Fibroblast of skin of left quadriceps (primary cell): ENCODE results near the gene SKAP2.
A peak's percentile ranks its signal among the peaks of the same experiment; 100 is the strongest.
"Not testable (repeated sequence)": the region's sequence is repeated elsewhere in the genome, so short reads cannot be mapped to it uniquely, and the experiment has no call there.

ENCODE experiments used
- DNase-seq, 2 experiments: peaks; one replicate each; pipeline ENCODE4 v3.0.0-alpha.2; 2013; ENCODE audit warnings: low read depth in 2 of 2

The SKAP2 gene

GRCh38 chr7:26857506-26858240 lies 6.7 kb downstream of the SKAP2 start:
- DNase-seq: no peak

- no peak for DNase-seq
Observed at GRCh38 chr7:26857170-26857505, 7.3 kb downstream of the SKAP2 start.

GRCh38 chr7:26856176-26856985 lies 8.0 kb downstream of the SKAP2 start:
- DNase-seq: no peak

GRCh38 chr7:26854876-26855855 lies 9.2 kb downstream of the SKAP2 start:
- no peak for DNase-seq

GRCh38 chr7:26853788-26854393 lies 10.5 kb downstream of the SKAP2 start:
- peak; percentile 23 to 30 for DNase-seq

GRCh38 chr7:26850193-26850651 lies 14.2 kb downstream of the SKAP2 start:
- DNase-seq: no peak

- no peak for DNase-seq
Observed at GRCh38 chr7:26843705-26844104, 20.7 kb downstream of the SKAP2 start.

GRCh38 chr7:26842897-26843296 lies 21.5 kb downstream of the SKAP2 start:
- no peak for DNase-seq

- no peak for DNase-seq
Observed at GRCh38 chr7:26841003-26841739, 23.2 kb downstream of the SKAP2 start.

- not testable (repeated sequence) for DNase-seq
Observed at GRCh38 chr7:26836793-26837192, 27.6 kb downstream of the SKAP2 start.

- DNase-seq: no peak
Observed at GRCh38 chr7:26815426-26815825, 49.0 kb downstream of the SKAP2 start.

GRCh38 chr7:26813432-26813831 lies 51.0 kb downstream of the SKAP2 start:
- peak in 1 of 2 experiments; percentile 2 for DNase-seq

- no peak for DNase-seq
Observed at GRCh38 chr7:26794541-26794940, 69.8 kb downstream of the SKAP2 start.

- no peak for DNase-seq
Observed at GRCh38 chr7:26792576-26792975, 71.8 kb downstream of the SKAP2 start.

GRCh38 chr7:26792006-26792405 lies 72.4 kb downstream of the SKAP2 start:
- DNase-seq: no peak

GRCh38 chr7:26789481-26790184 lies 74.8 kb downstream of the SKAP2 start:
- no peak for DNase-seq

GRCh38 chr7:26787701-26788100 lies 76.7 kb downstream of the SKAP2 start:
- DNase-seq: no peak

GRCh38 chr7:26784118-26784517 lies 80.3 kb downstream of the SKAP2 start:
- DNase-seq: no peak

GRCh38 chr7:26782501-26782900 lies 81.9 kb downstream of the SKAP2 start:
- no peak for DNase-seq

- DNase-seq: no peak
Observed at GRCh38 chr7:26779978-26780595, 84.3 kb downstream of the SKAP2 start.
